Neural cell (in vitro differentiated cells): Measurements from ENCODE around the gene UNKL. TPM values are rescaled to one million over a fixed set of nuclear protein-coding genes. Genes with fewer than 3 reads are reported as not detected.

Source experiments
- H2AFZ ChIP-seq: fragments of 200-600, 300-800 bp; sonication (generic), shearing (Covaris generic); 2 replicates; pipeline ENCODE4 v1.6.0; 2014; ENCODE audit warnings: low read depth, mild to moderate bottlenecking, antibody characterized with exemption, low read length, moderate library complexity
- H3F3A ChIP-seq: fragments of 200-600 bp; shearing (Covaris generic); 2 replicates; pipeline ENCODE4 v1.6.1; 2016; ENCODE audit warnings: mild to moderate bottlenecking, moderate library complexity, mixed read lengths, antibody characterized with exemption, low read length; ENCODE audit not compliant: insufficient read depth, poor library complexity, severe bottlenecking
- H3K27ac ChIP-seq: fragments of 200-600, 300-800 bp; sonication (generic), shearing (Covaris generic); 2 replicates; pipeline ENCODE4 v1.5.1; 2014; ENCODE audit warnings: mild to moderate bottlenecking, low read length, moderate library complexity
- H3K27me3 ChIP-seq: fragments of 300-800, 200-600 bp; sonication (generic), shearing (Covaris generic); 2 replicates; pipeline ENCODE4 v1.6.0; 2014; ENCODE audit warnings: mild to moderate bottlenecking, low read depth, low read length, moderate library complexity; ENCODE audit not compliant: insufficient read depth
- H3K36me3 ChIP-seq: fragments of 300-800, 200-600 bp; sonication (generic), shearing (Covaris generic); 2 replicates; pipeline ENCODE4 v1.5.1; 2014; ENCODE audit warnings: mild to moderate bottlenecking, antibody characterized with exemption, low read length, moderate library complexity; ENCODE audit not compliant: insufficient read depth
- H3K4me2 ChIP-seq: fragments of 300-800, 200-600 bp; sonication (generic), shearing (Covaris generic); 2 replicates; pipeline ENCODE4 v1.6.0; 2014; ENCODE audit warnings: mild to moderate bottlenecking, low read length
- H3K4me3 ChIP-seq: fragments of 300-800, 200-600 bp; sonication (generic), shearing (Covaris generic); 2 replicates; pipeline ENCODE4 v1.5.1; 2014; ENCODE audit warnings: mild to moderate bottlenecking, low read length, moderate library complexity
- H3K79me2 ChIP-seq: fragments of 200-600 bp; shearing (Covaris generic); replicated peaks from 2 replicates; pipeline ENCODE4 v1.6.0; 2014; ENCODE audit warnings: mild to moderate bottlenecking, low read length, moderate library complexity; ENCODE audit not compliant: insufficient read depth
- H3K9ac ChIP-seq: fragments of 300-800, 200-600 bp; sonication (generic), shearing (Covaris generic); 2 replicates; pipeline ENCODE4 v1.6.1; 2016; ENCODE audit warnings: mild to moderate bottlenecking, low read length, mixed read lengths
- H3K9me2 ChIP-seq: fragments of 200-600 bp; shearing (Covaris generic); 2 replicates; pipeline ENCODE4 v1.6.1; 2016; ENCODE audit warnings: mild to moderate bottlenecking, low read length, mixed read lengths; ENCODE audit not compliant: insufficient read depth
- H3K9me3 ChIP-seq: fragments of 200-600, 300-800 bp; sonication (generic), shearing (Covaris generic); 2 replicates; pipeline ENCODE4 v1.6.1; 2016; ENCODE audit warnings: mild to moderate bottlenecking, mixed run types, low read length, moderate library complexity, mixed read lengths
- H4K20me1 ChIP-seq: fragments of 200-600 bp; shearing (Covaris generic); 2 replicates; pipeline ENCODE4 v1.6.1; 2016; ENCODE audit warnings: mild to moderate bottlenecking, mixed run types; ENCODE audit not compliant: insufficient read depth
- EP300 ChIP-seq: fragments of 450-650 bp; conservative IDR thresholded peaks from 2 replicates; pipeline ENCODE4 v1.6.1; 2014; ENCODE audit warnings: antibody characterized with exemption, mild to moderate bottlenecking, moderate library complexity; ENCODE audit not compliant: poor library complexity, severe bottlenecking
- EZH2 ChIP-seq: fragments of 200-600, 300-800 bp; shearing (Covaris generic), sonication (generic); IDR thresholded peaks from 2 replicates; pipeline ENCODE4 v1.6.1; 2014; ENCODE audit warnings: antibody characterized with exemption, low read length, borderline replicate concordance, mild to moderate bottlenecking; ENCODE audit not compliant: insufficient read depth, poor library complexity, severe bottlenecking
- MXI1 ChIP-seq: fragments of 450-650 bp; conservative IDR thresholded peaks from 2 replicates; pipeline ENCODE4 v1.6.1; 2014; ENCODE audit warnings: antibody characterized with exemption, mild to moderate bottlenecking; ENCODE audit not compliant: poor library complexity, severe bottlenecking
- POLR2AphosphoS5 ChIP-seq: IDR thresholded peaks from 2 replicates; pipeline ENCODE4 v1.6.1; 2012
- RAD21 ChIP-seq: fragments of 450-650 bp; conservative IDR thresholded peaks from 2 replicates; pipeline ENCODE4 v1.6.1; 2014; ENCODE audit warnings: antibody characterized with exemption, mild to moderate bottlenecking, moderate library complexity
- REST ChIP-seq: IDR thresholded peaks from 2 replicates; pipeline ENCODE4 v1.6.1; 2012; ENCODE audit warnings: borderline replicate concordance
- SMC3 ChIP-seq: fragments of 450-650 bp; conservative IDR thresholded peaks from 2 replicates; pipeline ENCODE4 v1.6.1; 2014; ENCODE audit warnings: antibody characterized with exemption, mild to moderate bottlenecking, moderate library complexity; ENCODE audit not compliant: poor library complexity
- TAF1 ChIP-seq: IDR thresholded peaks from 2 replicates; pipeline ENCODE4 v1.6.1; 2012; ENCODE audit warnings: low read depth
- polyA plus RNA-seq: library from polyadenylated mRNA; depleted of rRNA; stranded (reverse); fragments of >200 nt; gene quantifications from 2 replicates; pipeline ENCODE4 v1.2.3, GENCODE V29; 2014
- TF ChIP-seq, protein P1 (sequence below): fragments of 450-650 bp; IDR thresholded peaks from 2 replicates; pipeline ENCODE4 v1.5.1; 2014; ENCODE audit warnings: antibody characterized with exemption, mild to moderate bottlenecking, moderate library complexity; ENCODE audit not compliant: poor library complexity, severe bottlenecking

UNKL gene
- polyA plus RNA-seq, 1 donor from 2014 or later: 11.9 TPM

DNA sequence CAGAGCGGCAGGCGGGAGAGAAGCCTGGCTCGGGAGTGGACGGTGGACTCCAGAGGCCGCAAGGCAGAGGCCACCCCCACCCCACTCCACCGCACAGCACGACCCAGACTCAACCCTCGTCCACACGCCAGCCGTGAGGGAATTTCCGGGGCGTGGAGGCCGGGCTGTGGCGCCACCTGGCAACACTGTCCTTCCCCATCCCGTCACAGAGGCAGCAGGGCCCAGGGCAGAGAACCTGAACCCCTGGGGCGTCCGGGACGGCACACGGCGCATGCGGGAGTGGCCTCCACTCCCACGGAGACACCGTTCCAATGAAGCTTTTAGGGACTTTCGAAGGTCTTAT lies 39.2 kb downstream of the UNKL start:
- Histone ChIP-seq H4K20me1 (no peaks in the 10 kb centered on the region), H3K27ac (no peak overlapping the region), H3K9ac (no peak overlapping the region), H3K36me3 (no peaks in the 10 kb centered on the region), H2AFZ (no peak overlapping the region), H3K4me3 (no peak overlapping the region), H3K9me2 (no peaks in the 10 kb centered on the region), H3K79me2 (no peaks in the 10 kb centered on the region), H3K27me3 (no peaks in the 10 kb centered on the region), H3K9me3 (no peaks in the 10 kb centered on the region), H3K4me2 (no peak overlapping the region), H3F3A (no peaks in the 10 kb centered on the region)
- no peak for TF ChIP-seq EP300
- no peak for TF ChIP-seq REST
- TF ChIP-seq RAD21: no peak
- TF ChIP-seq POLR2AphosphoS5: no peak
- no peak for TF ChIP-seq TAF1
- TF ChIP-seq EZH2: no peak
- TF ChIP-seq, protein P1, sequence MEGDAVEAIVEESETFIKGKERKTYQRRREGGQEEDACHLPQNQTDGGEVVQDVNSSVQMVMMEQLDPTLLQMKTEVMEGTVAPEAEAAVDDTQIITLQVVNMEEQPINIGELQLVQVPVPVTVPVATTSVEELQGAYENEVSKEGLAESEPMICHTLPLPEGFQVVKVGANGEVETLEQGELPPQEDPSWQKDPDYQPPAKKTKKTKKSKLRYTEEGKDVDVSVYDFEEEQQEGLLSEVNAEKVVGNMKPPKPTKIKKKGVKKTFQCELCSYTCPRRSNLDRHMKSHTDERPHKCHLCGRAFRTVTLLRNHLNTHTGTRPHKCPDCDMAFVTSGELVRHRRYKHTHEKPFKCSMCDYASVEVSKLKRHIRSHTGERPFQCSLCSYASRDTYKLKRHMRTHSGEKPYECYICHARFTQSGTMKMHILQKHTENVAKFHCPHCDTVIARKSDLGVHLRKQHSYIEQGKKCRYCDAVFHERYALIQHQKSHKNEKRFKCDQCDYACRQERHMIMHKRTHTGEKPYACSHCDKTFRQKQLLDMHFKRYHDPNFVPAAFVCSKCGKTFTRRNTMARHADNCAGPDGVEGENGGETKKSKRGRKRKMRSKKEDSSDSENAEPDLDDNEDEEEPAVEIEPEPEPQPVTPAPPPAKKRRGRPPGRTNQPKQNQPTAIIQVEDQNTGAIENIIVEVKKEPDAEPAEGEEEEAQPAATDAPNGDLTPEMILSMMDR: no peak
- no peak for TF ChIP-seq MXI1
- TF ChIP-seq SMC3: no peak

DNA sequence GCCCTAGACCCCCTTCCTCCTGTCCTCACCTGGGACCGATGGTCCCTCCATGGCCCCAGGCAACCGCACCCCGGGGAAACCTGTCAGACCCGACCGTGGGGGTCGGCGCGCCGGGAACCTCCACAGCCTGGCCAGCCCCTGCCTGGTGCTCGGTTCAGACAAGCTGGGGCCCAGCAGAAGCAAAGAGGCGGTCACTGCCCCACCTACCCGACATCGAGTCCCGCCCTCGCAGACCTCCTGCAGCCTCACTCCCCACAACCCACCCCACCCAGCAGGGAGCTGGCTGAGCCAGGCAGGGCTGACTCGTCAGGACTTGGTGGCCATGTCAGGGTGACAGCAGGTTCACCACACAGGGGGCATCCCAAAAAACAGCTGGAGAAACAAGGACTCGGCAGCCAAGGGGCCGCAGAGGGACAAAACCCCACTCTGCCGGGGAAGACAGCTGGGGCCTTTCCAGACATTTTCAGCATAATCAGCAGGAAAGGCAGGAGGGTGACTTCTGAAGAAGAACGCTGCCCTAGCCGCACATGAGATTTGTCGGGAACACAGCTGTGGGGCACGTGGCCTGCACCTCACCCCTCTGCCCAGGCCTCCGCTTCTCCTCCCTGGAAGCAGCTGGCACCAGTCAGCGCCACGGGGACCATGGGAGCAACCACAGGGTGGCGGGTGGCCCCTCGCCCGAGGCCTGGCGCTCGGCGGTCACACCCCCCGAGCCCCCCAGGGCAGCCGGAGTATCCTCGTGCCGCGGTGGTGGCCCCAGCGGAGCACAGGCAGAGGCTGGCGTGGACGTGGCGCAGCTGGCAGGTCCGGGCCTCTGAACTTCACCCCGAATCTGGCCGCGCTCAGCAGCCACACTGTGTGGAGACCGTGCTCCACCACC lies 39.8 kb downstream of the UNKL start:
- TF ChIP-seq REST: no peak
- no peak for TF ChIP-seq EP300
- no peak for TF ChIP-seq MXI1
- TF ChIP-seq RAD21: no peak
- no peaks in the 10 kb centered on the region for H3K36me3 ChIP-seq
- no peaks in the 10 kb centered on the region for H3K9me3 ChIP-seq
- no peak overlapping the region for H3K4me2 ChIP-seq
- no peak overlapping the region for H3K4me3 ChIP-seq
- H4K20me1 ChIP-seq: no peaks in the 10 kb centered on the region
- no peaks in the 10 kb centered on the region for H3K27me3 ChIP-seq
- H3K79me2 ChIP-seq: no peaks in the 10 kb centered on the region
- H3K9me2 ChIP-seq: no peaks in the 10 kb centered on the region
- no peak overlapping the region for H3K27ac ChIP-seq
- H3F3A ChIP-seq: no peaks in the 10 kb centered on the region
- H2AFZ ChIP-seq: no peak overlapping the region
- no peak overlapping the region for H3K9ac ChIP-seq
